HepG2 (cell line): ENCODE measurements around the gene MEMO1. TPM values are rescaled to one million over a fixed set of nuclear protein-coding genes. Genes with fewer than 3 reads are reported as not detected.

Experiments used
- ATAC-seq: fragments of 200-7000 bp; cut with Tn5 transposase; 3 replicates; pipeline ENCODE4 v1.9.1; 2020; ENCODE audit warnings: mild to moderate bottlenecking, moderate library complexity
- BruUV-seq: library from RNA; stranded (reverse); fragments of 400-500 nt; replicated peaks from 2 replicates; lab custom pipeline; 2021; lab: Mats Ljungman, UMichigan
- CTCF ChIA-PET: fragments of 300-600 bp; formaldehyde crosslinking; extraction: SDS; loops from one replicate; lab custom pipeline; 2021; ENCODE audit warnings: low total read pairs, inconsistent platforms, low intra/inter-chr PET ratio; lab: Yijun Ruan, JAX
- POLR2A ChIA-PET: fragments of 350-600 bp; sonication (Branson Sonifier 250); formaldehyde crosslinking; loops from one replicate; lab custom pipeline; 2020; ENCODE audit warnings: antibody characterized with exemption, inconsistent platforms; lab: Yijun Ruan, JAX
- DNase-seq: peaks from one replicate; pipeline ENCODE4 v3.0.0-alpha.2; 2015; ENCODE audit warnings: low spot score
- FAIRE-seq: peaks from 3 replicates; lab custom pipeline; 2011; peaks lifted over from hg19 to GRCh38; lab: Jason Lieb, UNC
- H2AFZ ChIP-seq: one replicate; pipeline ENCODE4 v1.6.1; 2011; ENCODE audit warnings: low read length, inconsistent platforms
- H3K27ac ChIP-seq: fragments of 300-600 bp; 3 replicates; pipeline ENCODE4 v1.8.0; 2011; ENCODE audit warnings: mixed run types, mild to moderate bottlenecking, mixed read lengths, low read length, inconsistent platforms; ENCODE audit not compliant: insufficient read depth; ENCODE audit errors: extremely low read length
- H3K27me3 ChIP-seq, 2 experiments: fragments of 200-600 bp in 1 of 2; 2 replicates in 1 of 2; 3 replicates in 1 of 2; pipeline versions ENCODE4 v1.6.0 to v1.8.0; 2011; ENCODE audit warnings: low read length in 2 of 2, mild to moderate bottlenecking in 2 of 2, moderate library complexity in 2 of 2, inconsistent platforms in 1 of 2; ENCODE audit not compliant: insufficient read depth in 2 of 2, control insufficient read depth in 1 of 2
- H3K36me3 ChIP-seq, 2 experiments: fragments of 200-600 bp in 1 of 2; replicated peaks in 1 of 2; 2 replicates in 1 of 2; 3 replicates in 1 of 2; pipeline versions ENCODE4 v1.5.1 to v1.8.0; 2011; ENCODE audit warnings: low read length in 2 of 2, inconsistent platforms in 1 of 2; ENCODE audit not compliant: insufficient read depth in 2 of 2, control insufficient read depth in 1 of 2
- H3K4me1 ChIP-seq: 2 replicates; pipeline ENCODE4 v1.5.1; 2012; ENCODE audit warnings: low read length, inconsistent platforms; ENCODE audit not compliant: insufficient read depth
- H3K4me2 ChIP-seq: 2 replicates; pipeline ENCODE4 v1.6.0; 2011; ENCODE audit warnings: low read depth, low read length, inconsistent platforms
- H3K4me3 ChIP-seq, 3 experiments: fragments of 200-600 bp in 1 of 3; sonication (generic), shearing (Covaris generic) in 1 of 3; replicated peaks in 1 of 3; 2 replicates each; pipeline ENCODE4 v1.5.1; 2011 to 2016; ENCODE audit warnings: low read length in 3 of 3, inconsistent platforms in 2 of 3, low read depth in 2 of 3, mild to moderate bottlenecking in 2 of 3, control low read depth in 1 of 3, mixed read lengths in 1 of 3; ENCODE audit not compliant: insufficient read depth in 1 of 3
- H3K79me2 ChIP-seq: one replicate; pipeline ENCODE4 v1.6.1; 2011; ENCODE audit warnings: low read length, inconsistent platforms; ENCODE audit not compliant: insufficient read depth
- H3K9ac ChIP-seq: 2 replicates; pipeline ENCODE4 v1.6.0; 2011; ENCODE audit warnings: mild to moderate bottlenecking, low read depth, low read length, inconsistent platforms; ENCODE audit not compliant: insufficient read depth
- H3K9me3 ChIP-seq: 2 replicates; pipeline ENCODE4 v1.5.1; 2012; ENCODE audit warnings: mild to moderate bottlenecking, low read length
- H4K20me1 ChIP-seq: 2 replicates; pipeline ENCODE4 v1.6.0; 2011; ENCODE audit warnings: inconsistent platforms, mild to moderate bottlenecking, low read length, moderate library complexity; ENCODE audit not compliant: insufficient read depth
- ATF3 ChIP-seq: sonication (generic); formaldehyde crosslinking; IDR thresholded peaks from 2 replicates; pipeline ENCODE4 v1.4.0; 2020; ENCODE audit warnings: missing genetic modification reagents
- CTCF ChIP-seq: sonication (generic); formaldehyde crosslinking; IDR thresholded peaks from 2 replicates; pipeline ENCODE4 v1.5.0; 2020; ENCODE audit warnings: mild to moderate bottlenecking, missing genetic modification reagents, moderate library complexity
- ESRRA ChIP-seq: sonication (generic); formaldehyde crosslinking; IDR thresholded peaks from 2 replicates; pipeline ENCODE4 v1.5.1; 2020; ENCODE audit warnings: mild to moderate bottlenecking, low read depth, missing genetic modification reagents
- HNRNPH1 ChIP-seq: fragments of 200-400 bp; formaldehyde crosslinking; optimal IDR thresholded peaks from 2 replicates; pipeline ENCODE3; 2017; ENCODE audit warnings: mild to moderate bottlenecking, low read depth, low read length
- HOXD1 ChIP-seq: sonication (generic); formaldehyde crosslinking; IDR thresholded peaks from 2 replicates; pipeline ENCODE4 v1.5.0; 2020; ENCODE audit warnings: missing genetic modification reagents
- NCOR1 ChIP-seq: fragments of 200-600 bp; sonication (generic); IDR thresholded peaks from 2 replicates; pipeline ENCODE4 v1.7.0; 2017; ENCODE audit warnings: antibody characterized with exemption, low read length, borderline replicate concordance
- NPAS2 ChIP-seq: sonication (generic); formaldehyde crosslinking; IDR thresholded peaks from 2 replicates; pipeline ENCODE4 v1.8.0; 2022; ENCODE audit warnings: mild to moderate bottlenecking, missing genetic modification reagents, borderline replicate concordance
- SNAPC5 ChIP-seq: sonication (generic); formaldehyde crosslinking; IDR thresholded peaks from 2 replicates; pipeline ENCODE4 v1.8.1; 2023; ENCODE audit warnings: mild to moderate bottlenecking, missing genetic modification reagents, borderline replicate concordance
- ZBTB37 ChIP-seq: sonication (generic); formaldehyde crosslinking; IDR thresholded peaks from 2 replicates; pipeline ENCODE4 v1.4.0; 2020; ENCODE audit warnings: mild to moderate bottlenecking, missing genetic modification reagents
- ZNF121 ChIP-seq: sonication (generic); formaldehyde crosslinking; IDR thresholded peaks from 2 replicates; pipeline ENCODE4 v1.5.0; 2020; ENCODE audit warnings: mild to moderate bottlenecking, missing genetic modification reagents
- ZNF234 ChIP-seq: sonication (generic); formaldehyde crosslinking; conservative IDR thresholded peaks from 2 replicates; pipeline ENCODE4 v1.5.1; 2020; ENCODE audit warnings: mild to moderate bottlenecking, missing genetic modification reagents
- WGBS: methylation state at CpG from one replicate; pipeline ENCODE4 v1.1.6; 2017; ENCODE audit warnings: low lambda C conversion rate; 5-methylcytosine and 5-hydroxymethylcytosine counted together
- in situ Hi-C: cut with HindIII; loops from 2 replicates; pipeline ENCODE4 v1.10.0; 2017; ENCODE audit warnings: low pct_unique_long_range_greater_than_20kb; ENCODE audit not compliant: extremely low pct_ligation_motif_present
- intact Hi-C: fragments of 100-400 bp; cut with micrococcal nuclease; formaldehyde crosslinking; loops from one replicate; pipeline ENCODE4 v1.10.0; 2022; ENCODE audit not compliant: unreplicated experiment
- polyA plus RNA-seq, 8 experiments: library from polyadenylated mRNA; depleted of rRNA in 3 of 8; stranded (reverse) in 7 of 8; unstranded in 1 of 8; fragments of >200 nt; fragmentation: Illumina TruSeq in 4 of 8; extraction: Trizol in 4 of 8; gene quantifications; 2 replicates each; pipeline versions ENCODE4 v1.2.1 to v1.2.3, GENCODE V29; 2011 to 2016; ENCODE audit warnings: low read depth in 4 of 8, missing spikeins in 1 of 8, mixed read lengths in 1 of 8; ENCODE audit not compliant: insufficient read depth in 1 of 8
- total RNA-seq, 5 experiments: library from RNA; depleted of rRNA; stranded (reverse); fragments of >200 nt; fragmentation: Illumina TruSeq; extraction: Trizol; gene quantifications; 2 replicates each; pipeline ENCODE4 v1.2.3, GENCODE V29; 2016; ENCODE audit warnings: low read depth in 1 of 5

Gene MEMO1
- total and polyA plus RNA-seq, 2 of the 13 experiments (the other 11 are each of a cell fraction or from before 2014, with no cell fraction given): 69.8 to 81.6 TPM

- in situ Hi-C loops (no loop called here), intact Hi-C loops (no loop called here)
- Histone ChIP-seq H3K27me3 (no peaks in the 10 kb centered on the region; a peak in 1 of 5 replicates), H3K4me3 (no peak overlapping the region), H3K79me2 (peaks cover 85% of the 10 kb centered on the region), H3K27ac (no peak overlapping the region), H3K9me3 (no peaks in the 10 kb centered on the region), H3K4me1 (peaks cover 12% of the 10 kb centered on the region), H3K4me2 (no peak overlapping the region), H2AFZ (no peak overlapping the region), H3K36me3 (peaks cover 0 to 3% of the 10 kb centered on the region in 2 experiments; a peak in 1 of 5 replicates), H4K20me1 (peaks cover 3% of the 10 kb centered on the region; the same call in 1 of the 2 replicates), H3K9ac (no peak overlapping the region)
- no peak for DNase-seq
- no TSS peak for BruUV-seq
- TF ChIP-seq ZNF121: peak; percentile 64; the same call in 1 of the 2 replicates
- no peak for TF ChIP-seq HOXD1
- WGBS: 97% methylated on average over 6 of the region's 6 CpGs
- FAIRE-seq: no peak
- CTCF ChIA-PET: no interaction called here
- no peak for ATAC-seq
- POLR2A ChIA-PET: no interaction called here
Measured at GRCh38 chr2:31978436-31978835, 32.4 kb downstream of the MEMO1 start.

GRCh38 chr2:31973665-31974064, 37.1 kb downstream of the MEMO1 start:
- FAIRE-seq: no peak
- intact Hi-C loops: loop anchor here (5.0 kb wide), 1 partner anchor 34 kb away; no protein-coding TSS in a partner anchor
- BruUV-seq: no TSS peak
- TF ChIP-seq SNAPC5 (CRISPR knock-in tag) (no peak), ZBTB37 (no peak), CTCF (no peak), ESRRA (CRISPR knock-in tag) (no peak), NCOR1 (no peak), ZNF234 (CRISPR knock-in tag) (no peak), HNRNPH1 (no peak), NPAS2 (CRISPR knock-in tag) (no peak), ATF3 (CRISPR knock-in tag) (no peak)

More at GRCh38 chr2:31973665-31974064, 37.1 kb downstream of the MEMO1 start:
- no peak overlapping the region for H3K4me2 ChIP-seq
- CTCF ChIA-PET: no interaction called here
- POLR2A ChIA-PET: no interaction called here
- no peak overlapping the region for H3K27ac ChIP-seq
- in situ Hi-C loops: no loop called here
- no peak overlapping the region for H3K9ac ChIP-seq
- no peaks in the 10 kb centered on the region; a peak in 1 of 5 replicates for H3K27me3 ChIP-seq
- peaks cover 75% of the 10 kb centered on the region for H3K79me2 ChIP-seq
- H4K20me1 ChIP-seq: peaks cover 6% of the 10 kb centered on the region; the same call in 1 of the 2 replicates
- H2AFZ ChIP-seq: no peak overlapping the region
- DNase-seq (no peak), ATAC-seq (no peak)
- H3K4me1 ChIP-seq: no peaks in the 10 kb centered on the region
- no peak overlapping the region for H3K4me3 ChIP-seq
- H3K36me3 ChIP-seq: peaks cover 0 to 1% of the 10 kb centered on the region in 2 experiments; a peak in 1 of 5 replicates
- H3K9me3 ChIP-seq: no peaks in the 10 kb centered on the region
